Neural progenitor cell (in vitro differentiated cells): Measurements from ENCODE around the gene INO80C. TPM values are rescaled to one million over a fixed set of nuclear protein-coding genes. Genes with fewer than 3 reads are reported as not detected.

Experiments
- DNase-seq: peaks from one replicate; pipeline ENCODE4 v3.0.0-alpha.2; 2016; ENCODE audit warnings: low spot score
- H2AFZ ChIP-seq: fragments of 200-600 bp; sonication (generic); replicated peaks from 2 replicates; pipeline ENCODE4 v1.6.1; 2016; ENCODE audit warnings: antibody characterized with exemption
- H3F3A ChIP-seq: fragments of 200-600 bp; sonication (generic); 2 replicates; pipeline ENCODE4 v1.6.1; 2016; ENCODE audit warnings: antibody characterized with exemption, low read depth
- H3K27ac ChIP-seq: fragments of 200-600 bp; sonication (generic); 2 replicates; pipeline ENCODE4 v1.5.1; 2016; ENCODE audit warnings: mild to moderate bottlenecking
- H3K27me3 ChIP-seq: fragments of 200-600 bp; sonication (generic); 2 replicates; pipeline ENCODE4 v1.6.1; 2016; ENCODE audit warnings: mild to moderate bottlenecking, moderate library complexity
- H3K36me3 ChIP-seq: fragments of 200-600 bp; sonication (generic); 2 replicates; pipeline ENCODE4 v1.5.1; 2016
- H3K4me1 ChIP-seq: fragments of 200-600 bp; sonication (generic); 2 replicates; pipeline ENCODE4 v1.6.1; 2016; ENCODE audit warnings: mixed run types
- H3K4me2 ChIP-seq: fragments of 200-600 bp; sonication (generic); 2 replicates; pipeline ENCODE4 v1.6.1; 2016
- H3K4me3 ChIP-seq: fragments of 200-600 bp; sonication (generic); 2 replicates; pipeline ENCODE4 v1.5.1; 2016
- H3K79me2 ChIP-seq: fragments of 200-600 bp; sonication (generic); 2 replicates; pipeline ENCODE4 v1.6.1; 2016; ENCODE audit warnings: low read depth
- H3K9ac ChIP-seq: fragments of 200-600 bp; sonication (generic); 2 replicates; pipeline ENCODE4 v1.6.1; 2016
- H3K9me3 ChIP-seq: fragments of 200-600 bp; sonication (generic); 2 replicates; pipeline ENCODE4 v1.5.1; 2016; ENCODE audit warnings: low read depth
- H4K20me1 ChIP-seq: fragments of 200-600 bp; sonication (generic); 2 replicates; pipeline ENCODE4 v1.6.1; 2016; ENCODE audit warnings: low read depth
- H3K27ac Mint-ChIP-seq: 3 replicates; pipeline ENCODE4 v1.8.0; 2021; ENCODE audit warnings: mixed read lengths
- H3K27me3 Mint-ChIP-seq: 2 replicates; pipeline ENCODE4 v1.8.0; 2022; ENCODE audit warnings: low read depth, mild to moderate bottlenecking, inconsistent platforms, moderate library complexity, mixed read lengths; ENCODE audit not compliant: insufficient read depth
- H3K36me3 Mint-ChIP-seq: 3 replicates; pipeline ENCODE4 v1.8.0; 2021; ENCODE audit warnings: mixed read lengths
- H3K4me1 Mint-ChIP-seq: 3 replicates; pipeline ENCODE4 v1.8.0; 2021; ENCODE audit warnings: mixed read lengths
- H3K4me3 Mint-ChIP-seq: 3 replicates; pipeline ENCODE4 v1.8.0; 2021; ENCODE audit warnings: mild to moderate bottlenecking, moderate library complexity, mixed read lengths
- H3K9me3 Mint-ChIP-seq: 3 replicates; pipeline ENCODE4 v1.8.0; 2020; ENCODE audit warnings: mixed read lengths
- CTCF ChIP-seq: fragments of 200-600 bp; sonication (generic); IDR thresholded peaks from 2 replicates; pipeline ENCODE4 v1.5.1; 2017; ENCODE audit warnings: antibody characterized with exemption, mild to moderate bottlenecking
- EZH2 ChIP-seq: fragments of 200-600 bp; sonication (generic); IDR thresholded peaks from 2 replicates; pipeline ENCODE4 v1.6.1; 2017; ENCODE audit warnings: antibody characterized with exemption, mild to moderate bottlenecking, moderate library complexity
- EZH2phosphoT487 ChIP-seq: fragments of 200-600 bp; sonication (generic); IDR thresholded peaks from 2 replicates; pipeline ENCODE4 v1.6.1; 2017; ENCODE audit warnings: antibody characterized with exemption
- total RNA-seq: library from RNA; depleted of rRNA; stranded (reverse); fragments of >200 nt; gene quantifications from 2 replicates; pipeline ENCODE4 v1.2.3, GENCODE V29; 2015; ENCODE audit warnings: low replicate concordance

The INO80C gene
- total RNA-seq, 1 donor from 2014 or later, result 13.2 TPM

- Mint-ChIP-seq H3K4me3 (no peak overlapping the region), H3K27ac (no peak overlapping the region), H3K36me3 (peaks cover 13% of the 10 kb centered on the region), H3K4me1 (peaks cover 14% of the 10 kb centered on the region), H3K9me3 (no peaks in the 10 kb centered on the region), H3K27me3 (peaks cover 8% of the 10 kb centered on the region)
- Histone ChIP-seq H2AFZ (no peak overlapping the region), H3K4me1 (peaks cover 6% of the 10 kb centered on the region), H3K27me3 (no peaks in the 10 kb centered on the region), H3K9me3 (no peaks in the 10 kb centered on the region), H3K4me2 (no peak overlapping the region), H3K9ac (no peak overlapping the region), H3K36me3 (no peaks in the 10 kb centered on the region), H3K27ac (no peak overlapping the region), H3K4me3 (no peak overlapping the region), H3F3A (no peaks in the 10 kb centered on the region), H4K20me1 (no peaks in the 10 kb centered on the region), H3K79me2 (peaks cover 47% of the 10 kb centered on the region)
- no peak for TF ChIP-seq CTCF
- TF ChIP-seq EZH2phosphoT487, result no peak
- TF ChIP-seq EZH2, result no peak
- no peak for DNase-seq
These were observed 13.7 kb downstream of the INO80C start for GRCh38 chr18:35484034-35484433.

GRCh38 chr18:35481960-35482366 lies 15.8 kb downstream of the INO80C start:
- Mint-ChIP-seq H3K4me3 (no peak overlapping the region), H3K27ac (no peak overlapping the region), H3K9me3 (no peaks in the 10 kb centered on the region), H3K27me3 (peaks cover 6% of the 10 kb centered on the region), H3K4me1 (peaks cover 11% of the 10 kb centered on the region), H3K36me3 (peaks cover 2% of the 10 kb centered on the region)
- Histone ChIP-seq H3K9ac (no peak overlapping the region), H4K20me1 (no peaks in the 10 kb centered on the region), H3K4me1 (no peaks in the 10 kb centered on the region), H3K27me3 (no peaks in the 10 kb centered on the region), H3K36me3 (no peaks in the 10 kb centered on the region), H3K4me2 (no peak overlapping the region), H2AFZ (no peak overlapping the region), H3K4me3 (no peak overlapping the region), H3K79me2 (peaks cover 28% of the 10 kb centered on the region), H3K9me3 (no peaks in the 10 kb centered on the region), H3F3A (no peaks in the 10 kb centered on the region), H3K27ac (no peak overlapping the region)
- DNase-seq, result no peak
- TF ChIP-seq CTCF (no peak), EZH2phosphoT487 (no peak), EZH2 (no peak)

GRCh38 chr18:35479911-35480586 lies 17.7 kb downstream of the INO80C start:
- Mint-ChIP-seq H3K27me3 (peaks cover 6% of the 10 kb centered on the region), H3K4me3 (no peak overlapping the region), H3K9me3 (peaks cover under 1% of the 10 kb centered on the region), H3K4me1 (peaks cover 11% of the 10 kb centered on the region), H3K27ac (no peak overlapping the region), H3K36me3 (peaks cover 4% of the 10 kb centered on the region)
- H3K4me1 ChIP-seq, result no peaks in the 10 kb centered on the region
- no peak overlapping the region for H2AFZ ChIP-seq
- TF ChIP-seq EZH2phosphoT487 (no peak), EZH2 (no peak), CTCF (no peak)
- H3K9me3 ChIP-seq, result no peaks in the 10 kb centered on the region
- H3K4me3 ChIP-seq, result no peak overlapping the region
- no peaks in the 10 kb centered on the region for H4K20me1 ChIP-seq
- no peaks in the 10 kb centered on the region for H3K36me3 ChIP-seq
- H3F3A ChIP-seq, result no peaks in the 10 kb centered on the region
- no peak overlapping the region for H3K9ac ChIP-seq
- no peak overlapping the region for H3K4me2 ChIP-seq
- H3K27ac ChIP-seq, result no peak overlapping the region
- DNase-seq, result no peak
- H3K27me3 ChIP-seq, result no peaks in the 10 kb centered on the region
- peaks cover 9% of the 10 kb centered on the region for H3K79me2 ChIP-seq
